ENCODE results near the gene ZSWIM5. TPM values are rescaled to one million over a fixed set of nuclear protein-coding genes. Genes with fewer than 3 reads are reported as not detected.

The ZSWIM5 gene
- polyA plus RNA-seq, 1 experiment: 0.15 TPM

- Histone ChIP-seq H3K36me3 (ENCODE audit: control insufficient read depth, insufficient read depth, low read length) (no peaks in the 10 kb centered on the region), H3K4me3 (ENCODE audit: low read depth, low read length) (no peak overlapping the region), H3K27me3 (ENCODE audit: control insufficient read depth, insufficient read depth, low read length) (no peaks in the 10 kb centered on the region)
- POLR2A ChIA-PET: no interaction called here
- no peak for TF ChIP-seq CTCF (IDR thresholded peaks at IDR 0.05; ENCODE audit: insufficient read depth, low read depth, low read length)
- CTCF ChIA-PET: interaction anchor here (1.3 kb wide), 1 partner anchor 65 kb away, joined by 3 read pairs; no protein-coding TSS in a partner anchor
- no peak for DNase-seq (ENCODE audit: low read depth)
Measured at GRCh38 chr1:45152126-45152525, 54.3 kb downstream of the ZSWIM5 start.

GRCh38 chr1:45148209-45148825, 58.1 kb downstream of the ZSWIM5 start:
- POLR2A ChIA-PET: no interaction called here
- Histone ChIP-seq H3K36me3 (ENCODE audit: control insufficient read depth, insufficient read depth, low read length) (no peaks in the 10 kb centered on the region), H3K27me3 (ENCODE audit: control insufficient read depth, insufficient read depth, low read length) (no peaks in the 10 kb centered on the region), H3K4me3 (ENCODE audit: low read depth, low read length) (no peak overlapping the region)
- no peak for TF ChIP-seq CTCF (IDR thresholded peaks at IDR 0.05; ENCODE audit: insufficient read depth, low read depth, low read length)
- CTCF ChIA-PET: no interaction called here
- no peak for DNase-seq (ENCODE audit: low read depth)

GRCh38 chr1:45146833-45147232, 59.6 kb downstream of the ZSWIM5 start:
- H3K36me3 ChIP-seq (ENCODE audit: control insufficient read depth, insufficient read depth, low read length): no peaks in the 10 kb centered on the region
- no peak overlapping the region for H3K4me3 ChIP-seq (ENCODE audit: low read depth, low read length)
- no peak for DNase-seq (ENCODE audit: low read depth)
- no peak for TF ChIP-seq CTCF (IDR thresholded peaks at IDR 0.05; ENCODE audit: insufficient read depth, low read depth, low read length)
- CTCF ChIA-PET: interaction anchor here (0.6 to 1.0 kb wide), 2 partner anchors 12 to 108 kb away, joined by 3 read pairs; no protein-coding TSS in a partner anchor
- POLR2A ChIA-PET: no interaction called here
- no peaks in the 10 kb centered on the region for H3K27me3 ChIP-seq (ENCODE audit: control insufficient read depth, insufficient read depth, low read length)

GRCh38 chr1:45141247-45142003, 65.0 kb downstream of the ZSWIM5 start:
- DNase-seq (ENCODE audit: low read depth): no peak
- no peak overlapping the region for H3K4me3 ChIP-seq (ENCODE audit: low read depth, low read length)
- ChIA-PET CTCF (no interaction called here), POLR2A (no interaction called here)
- peaks cover 1% of the 10 kb centered on the region; the same call in 1 of the 2 replicates for H3K27me3 ChIP-seq (ENCODE audit: control insufficient read depth, insufficient read depth, low read length)
- TF ChIP-seq CTCF (IDR thresholded peaks at IDR 0.05; ENCODE audit: insufficient read depth, low read depth, low read length): no peak
- H3K36me3 ChIP-seq (ENCODE audit: control insufficient read depth, insufficient read depth, low read length): no peaks in the 10 kb centered on the region

- no peak for TF ChIP-seq CTCF (IDR thresholded peaks at IDR 0.05; ENCODE audit: insufficient read depth, low read depth, low read length)
- POLR2A ChIA-PET: no interaction called here
- Histone ChIP-seq H3K4me3 (ENCODE audit: low read depth, low read length) (no peak overlapping the region), H3K27me3 (ENCODE audit: control insufficient read depth, insufficient read depth, low read length) (peaks cover 1% of the 10 kb centered on the region; the same call in 1 of the 2 replicates), H3K36me3 (ENCODE audit: control insufficient read depth, insufficient read depth, low read length) (no peaks in the 10 kb centered on the region)
- no peak for DNase-seq (ENCODE audit: low read depth)
- CTCF ChIA-PET: interaction anchor here (0.5 kb wide), 1 partner anchor 109 kb away, joined by 3 read pairs; no protein-coding TSS in a partner anchor
Measured at GRCh38 chr1:45136984-45137383, 69.4 kb downstream of the ZSWIM5 start.
